Astrocyte of the spinal cord (primary cell): ENCODE results near the gene ILDR1.

Experiments
- DNase-seq: peaks from one replicate; pipeline ENCODE4 v3.0.0; 2011; ENCODE audit warnings: low read depth, low spot score
- H3K4me3 ChIP-seq: 2 replicates; pipeline ENCODE4 v1.5.1; 2011; ENCODE audit warnings: low read depth, mild to moderate bottlenecking, low read length, moderate library complexity
- CTCF ChIP-seq: IDR thresholded peaks from 2 replicates; pipeline ENCODE4 v1.5.1; 2012; ENCODE audit warnings: low read depth, mild to moderate bottlenecking, low read length, inconsistent platforms
- in situ Hi-C: cut with HindIII; loops from 2 replicates; pipeline ENCODE4 v1.10.0; 2017; ENCODE audit warnings: low sequenced_read_pairs

ILDR1 gene

GRCh38 chr3:122008166-122008565 is 13.9 kb downstream of the ILDR1 start:
- no peak for TF ChIP-seq CTCF
- H3K4me3 ChIP-seq, result no peak overlapping the region
- in situ Hi-C loops, result no loop called here
- DNase-seq, result no peak

- no peak for TF ChIP-seq CTCF
- no peak overlapping the region for H3K4me3 ChIP-seq
- no peak for DNase-seq
- in situ Hi-C loops, result no loop called here
Observed at GRCh38 chr3:122006267-122006666, 15.8 kb downstream of the ILDR1 start.

GRCh38 chr3:122004991-122005565 is 17.0 kb downstream of the ILDR1 start:
- H3K4me3 ChIP-seq, result no peak overlapping the region
- DNase-seq, result no peak
- in situ Hi-C loops, result no loop called here
- TF ChIP-seq CTCF, result no peak

- DNase-seq, result no peak
- H3K4me3 ChIP-seq, result no peak overlapping the region
- in situ Hi-C loops, result no loop called here
- TF ChIP-seq CTCF, result no peak
Observed at GRCh38 chr3:122004107-122004506, 17.9 kb downstream of the ILDR1 start.

- TF ChIP-seq CTCF, result no peak
- H3K4me3 ChIP-seq, result no peak overlapping the region
- in situ Hi-C loops, result no loop called here
- no peak for DNase-seq
Observed at GRCh38 chr3:122003606-122004005, 18.4 kb downstream of the ILDR1 start.

GRCh38 chr3:122003112-122003511 is 18.9 kb downstream of the ILDR1 start:
- in situ Hi-C loops, result no loop called here
- no peak for DNase-seq
- TF ChIP-seq CTCF, result no peak
- H3K4me3 ChIP-seq, result no peak overlapping the region

GRCh38 chr3:122002611-122003010 is 19.4 kb downstream of the ILDR1 start:
- H3K4me3 ChIP-seq, result no peak overlapping the region

More at GRCh38 chr3:122002611-122003010, 19.4 kb downstream of the ILDR1 start:
- in situ Hi-C loops, result no loop called here
- no peak for DNase-seq
- no peak for TF ChIP-seq CTCF
